Astrocyte of the hippocampus (primary cell): ENCODE data around the gene ATP13A5.

Experiments used
- DNase-seq: peaks from one replicate; pipeline ENCODE4 v3.0.0; 2011; ENCODE audit warnings: low read depth, low spot score

The ATP13A5 gene

GRCh38 chr3:193270451-193270850 lies 108.1 kb downstream of the ATP13A5 start:
- no peak for DNase-seq

- DNase-seq, result no peak
These were observed 109.1 kb downstream of the ATP13A5 start for GRCh38 chr3:193269343-193270028.

- DNase-seq, result no peak
These were observed 115.8 kb downstream of the ATP13A5 start for GRCh38 chr3:193262707-193263106.

- no peak for DNase-seq
These were observed 116.6 kb downstream of the ATP13A5 start for GRCh38 chr3:193261970-193262369.

GRCh38 chr3:193253986-193254660 lies 124.4 kb downstream of the ATP13A5 start:
- no peak for DNase-seq

- DNase-seq, result no peak
These were observed 128.1 kb downstream of the ATP13A5 start for GRCh38 chr3:193250492-193250891.

- DNase-seq, result no peak
These were observed 129.6 kb downstream of the ATP13A5 start for GRCh38 chr3:193248848-193249468.

GRCh38 chr3:193243571-193243970 lies 135.0 kb downstream of the ATP13A5 start:
- DNase-seq, result no peak

- no peak for DNase-seq
These were observed 136.8 kb downstream of the ATP13A5 start for GRCh38 chr3:193241716-193242115.

- peak; percentile 90 for DNase-seq
These were observed 137.5 kb downstream of the ATP13A5 start, which contains the start of gene PLAAT1 for GRCh38 chr3:193240850-193241706. TSS of gene PLAAT1 (plus strand) at chr3:193241222. CDS start at chr3:193255651, 14,429 bp downstream.

GRCh38 chr3:193240436-193240849 lies 138.1 kb downstream of the ATP13A5 start:
- DNase-seq, result no peak

- DNase-seq, result no peak
These were observed 141.5 kb downstream of the ATP13A5 start for GRCh38 chr3:193237030-193237429.

GRCh38 chr3:193236599-193236998 lies 142.0 kb downstream of the ATP13A5 start:
- DNase-seq, result no peak

- no peak for DNase-seq
These were observed 147.4 kb downstream of the ATP13A5 start for GRCh38 chr3:193231201-193231600.

- DNase-seq, result no peak
These were observed 147.9 kb downstream of the ATP13A5 start for GRCh38 chr3:193230610-193231009.

- DNase-seq, result no peak
These were observed 148.6 kb downstream of the ATP13A5 start for GRCh38 chr3:193229851-193230420.

- no peak for DNase-seq
These were observed 150.3 kb downstream of the ATP13A5 start for GRCh38 chr3:193228206-193228605.

- DNase-seq, result no peak
These were observed 153.0 kb downstream of the ATP13A5 start for GRCh38 chr3:193225302-193226125.
